Measurements from ENCODE around the gene MB21D2.

The MB21D2 gene

DNA sequence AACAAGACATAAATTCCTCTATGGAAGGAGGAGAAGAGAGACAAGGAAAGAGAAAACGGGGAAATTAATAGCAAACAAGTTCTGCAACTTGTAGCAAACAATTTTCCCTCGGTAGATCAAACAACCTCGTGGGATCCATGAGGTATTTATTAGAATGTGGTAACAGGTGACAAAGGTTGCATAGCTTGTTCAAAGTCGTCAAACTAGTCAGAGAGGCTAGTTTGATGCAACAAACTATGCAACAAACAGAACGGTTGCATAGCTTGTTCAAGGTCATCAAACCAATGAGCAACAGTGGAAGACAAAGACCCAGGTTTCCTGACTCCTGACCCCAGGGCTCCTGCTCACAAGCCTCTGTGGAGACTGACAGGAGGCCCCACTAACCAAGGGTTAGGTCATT, 20.7 kb downstream of the MB21D2 start:
- no peak for DNase-seq (ENCODE audit: low read depth in 1 of 2, low spot score in 1 of 2)
- TF ChIP-seq SPI1 (IDR thresholded peaks at IDR 0.05; ENCODE audit: borderline replicate concordance, low read depth) (no peak), REST (IDR thresholded peaks at IDR 0.05; ENCODE audit: insufficient replicate concordance, low read depth) (no peak), POLR2AphosphoS5 (IDR thresholded peaks at IDR 0.05; ENCODE audit: low read depth) (no peak), CTCF (IDR thresholded peaks at IDR 0.05; ENCODE audit: insufficient read depth, low read length) (no peak), GABPA (IDR thresholded peaks at IDR 0.05; ENCODE audit: low read depth) (no peak)
- H3K4me3 ChIP-seq (replicated peaks; ENCODE audit: insufficient read depth, low read length) = no peak overlapping the region
- no peaks in the 10 kb centered on the region for H3K27me3 ChIP-seq (ENCODE audit: insufficient read depth, poor library complexity, severe bottlenecking)
- H3K27ac ChIP-seq (replicated peaks) = no peak overlapping the region

GRCh38 chr3:192896208-192896607, 21.4 kb downstream of the MB21D2 start:
- H3K27ac ChIP-seq (replicated peaks) = no peak overlapping the region
- no peak for TF ChIP-seq CTCF (IDR thresholded peaks at IDR 0.05; ENCODE audit: insufficient read depth, low read length)
- TF ChIP-seq REST (IDR thresholded peaks at IDR 0.05; ENCODE audit: insufficient replicate concordance, low read depth) = no peak
- TF ChIP-seq GABPA (IDR thresholded peaks at IDR 0.05; ENCODE audit: low read depth) = no peak
- TF ChIP-seq SPI1 (IDR thresholded peaks at IDR 0.05; ENCODE audit: borderline replicate concordance, low read depth) = no peak
- TF ChIP-seq POLR2AphosphoS5 (IDR thresholded peaks at IDR 0.05; ENCODE audit: low read depth) = no peak
- H3K27me3 ChIP-seq (ENCODE audit: insufficient read depth, poor library complexity, severe bottlenecking) = no peaks in the 10 kb centered on the region
- no peak overlapping the region for H3K4me3 ChIP-seq (replicated peaks; ENCODE audit: insufficient read depth, low read length)
- no peak for DNase-seq (ENCODE audit: low read depth in 1 of 2, low spot score in 1 of 2)

DNA sequence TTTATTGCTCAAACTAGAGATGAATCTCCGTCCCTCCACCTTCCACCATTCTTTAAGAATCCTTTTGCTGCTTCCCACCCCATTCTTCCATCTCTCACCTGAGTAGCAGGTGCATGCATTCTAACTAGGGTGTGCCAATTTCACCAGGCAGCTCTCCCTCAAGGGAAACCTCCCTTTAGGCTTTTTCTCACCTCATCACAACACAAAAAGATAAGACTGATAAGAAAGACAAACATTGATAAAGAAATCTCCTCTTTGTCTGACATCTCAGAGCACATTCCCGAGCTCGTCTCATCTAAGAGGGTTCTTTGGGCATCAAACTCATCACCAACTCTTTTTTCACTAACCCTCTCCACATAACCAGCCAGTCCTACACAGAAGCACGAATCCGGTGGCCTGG, 23.0 kb downstream of the MB21D2 start:
- TF ChIP-seq GABPA (IDR thresholded peaks at IDR 0.05; ENCODE audit: low read depth) = no peak
- TF ChIP-seq REST (IDR thresholded peaks at IDR 0.05; ENCODE audit: insufficient replicate concordance, low read depth) = no peak
- no peak for TF ChIP-seq POLR2AphosphoS5 (IDR thresholded peaks at IDR 0.05; ENCODE audit: low read depth)
- TF ChIP-seq SPI1 (IDR thresholded peaks at IDR 0.05; ENCODE audit: borderline replicate concordance, low read depth) = no peak
- TF ChIP-seq CTCF (IDR thresholded peaks at IDR 0.05; ENCODE audit: insufficient read depth, low read length) = no peak
- no peak overlapping the region for H3K27ac ChIP-seq (replicated peaks)

More for the DNA sequence above, 23.0 kb downstream of the MB21D2 start:
- no peak for DNase-seq (ENCODE audit: low read depth in 1 of 2, low spot score in 1 of 2)
- no peaks in the 10 kb centered on the region for H3K27me3 ChIP-seq (ENCODE audit: insufficient read depth, poor library complexity, severe bottlenecking)
- H3K4me3 ChIP-seq (replicated peaks; ENCODE audit: insufficient read depth, low read length) = no peak overlapping the region
